Urinary bladder (tissue), 4 donors: ENCODE results near the gene R3HCC1L. TPM values are rescaled to one million over a fixed set of nuclear protein-coding genes. Genes with fewer than 3 reads are reported as not detected.

Experiments used
- DNase-seq: peaks from one replicate; pipeline ENCODE4 v3.0.0-alpha.2; 2015; ENCODE audit errors: extremely low spot score
- H3K27ac ChIP-seq: one replicate; pipeline ENCODE4 v1.5.1; 2013; ENCODE audit warnings: low read depth, mild to moderate bottlenecking, moderate library complexity
- H3K36me3 ChIP-seq: one replicate; pipeline ENCODE4 v1.6.1; 2013; ENCODE audit warnings: mild to moderate bottlenecking, moderate library complexity; ENCODE audit not compliant: insufficient read depth
- H3K4me1 ChIP-seq: one replicate; pipeline ENCODE4 v1.6.1; 2013; ENCODE audit warnings: mild to moderate bottlenecking, moderate library complexity; ENCODE audit not compliant: insufficient read depth
- H3K4me3 ChIP-seq: one replicate; pipeline ENCODE4 v1.5.1; 2013; ENCODE audit warnings: low read depth, low read length
- WGBS: extraction: QIAGEN DNeasy Blood & Tissue Kit; methylation state at CpG from one replicate; pipeline ENCODE4 v1.1.7; 2013; 5-methylcytosine and 5-hydroxymethylcytosine counted together
- polyA plus RNA-seq: library from polyadenylated mRNA; stranded (reverse); fragments of 200-250 nt; gene quantifications from one replicate; pipeline ENCODE4 v1.2.3, GENCODE V29; 2013
- total RNA-seq: library from RNA; depleted of rRNA; stranded (reverse); fragments of >200 nt; gene quantifications from one replicate; pipeline ENCODE4 v1.2.3, GENCODE V29; 2014
- donor health status: healthy with polysubstance abuse.
- donor health status: healthy.

The R3HCC1L gene
- total and polyA plus RNA-seq, 2 donors = 9.5 to 24.0 TPM

- Histone ChIP-seq H3K36me3 (no peaks in the 10 kb centered on the region), H3K4me1 (no peaks in the 10 kb centered on the region), H3K4me3 (no peak overlapping the region), H3K27ac (no peak overlapping the region)
- DNase-seq = no peak
- 96% methylated on average over 11 of the region's 11 CpGs for WGBS
Observed at GRCh38 chr10:98256692-98257091, 122.2 kb downstream of the R3HCC1L start.

GRCh38 chr10:98257198-98257597, 122.7 kb downstream of the R3HCC1L start:
- Histone ChIP-seq H3K4me1 (no peaks in the 10 kb centered on the region), H3K4me3 (no peak overlapping the region), H3K36me3 (no peaks in the 10 kb centered on the region), H3K27ac (no peak overlapping the region)
- 92% methylated on average over 12 of the region's 12 CpGs for WGBS
- no peak for DNase-seq

- Histone ChIP-seq H3K4me3 (no peak overlapping the region), H3K4me1 (no peaks in the 10 kb centered on the region), H3K36me3 (no peaks in the 10 kb centered on the region), H3K27ac (no peak overlapping the region)
- DNase-seq = no peak
- WGBS = 92% methylated on average over 16 of the region's 16 CpGs
Observed at GRCh38 chr10:98257961-98258360, 123.5 kb downstream of the R3HCC1L start.

GRCh38 chr10:98258683-98259454, 124.4 kb downstream of the R3HCC1L start:
- Histone ChIP-seq H3K27ac (no peak overlapping the region), H3K4me3 (no peak overlapping the region), H3K36me3 (no peaks in the 10 kb centered on the region), H3K4me1 (no peaks in the 10 kb centered on the region)
- no peak for DNase-seq
- 77% methylated on average over 13 of the region's 13 CpGs for WGBS

GRCh38 chr10:98259606-98260315, 125.3 kb downstream of the R3HCC1L start:
- 73% methylated on average over 14 of the region's 14 CpGs for WGBS
- H3K36me3 ChIP-seq = no peaks in the 10 kb centered on the region
- no peaks in the 10 kb centered on the region for H3K4me1 ChIP-seq
- DNase-seq = no peak
- no peak overlapping the region for H3K4me3 ChIP-seq
- no peak overlapping the region for H3K27ac ChIP-seq

- H3K36me3 ChIP-seq = no peaks in the 10 kb centered on the region
- no peak for DNase-seq
- no peak overlapping the region for H3K4me3 ChIP-seq
- no peak overlapping the region for H3K27ac ChIP-seq
- 45% methylated on average over 9 of the region's 9 CpGs for WGBS
- H3K4me1 ChIP-seq = no peaks in the 10 kb centered on the region
Observed at GRCh38 chr10:98260350-98260749, 125.9 kb downstream of the R3HCC1L start.

- 90% methylated on average over 14 of the region's 14 CpGs for WGBS
- H3K4me3 ChIP-seq = no peak overlapping the region
- H3K36me3 ChIP-seq = no peaks in the 10 kb centered on the region
- H3K27ac ChIP-seq = no peak overlapping the region
- DNase-seq = no peak
- no peaks in the 10 kb centered on the region for H3K4me1 ChIP-seq
Observed at GRCh38 chr10:98260752-98261151, 126.3 kb downstream of the R3HCC1L start.

- Histone ChIP-seq H3K27ac (no peak overlapping the region), H3K4me1 (no peaks in the 10 kb centered on the region), H3K36me3 (no peaks in the 10 kb centered on the region), H3K4me3 (no peak overlapping the region)
- WGBS = 89% methylated on average over 15 of the region's 15 CpGs
- DNase-seq = no peak
Observed at GRCh38 chr10:98261436-98262277, 127.2 kb downstream of the R3HCC1L start.

- H3K4me1 ChIP-seq = no peaks in the 10 kb centered on the region
- H3K36me3 ChIP-seq = no peaks in the 10 kb centered on the region
- DNase-seq = no peak
- no peak overlapping the region for H3K4me3 ChIP-seq
- no peak overlapping the region for H3K27ac ChIP-seq
- 86% methylated on average over 7 of the region's 7 CpGs for WGBS
Observed at GRCh38 chr10:98262571-98262970, 128.1 kb downstream of the R3HCC1L start.

- H3K4me3 ChIP-seq = no peak overlapping the region
- no peak for DNase-seq
- no peaks in the 10 kb centered on the region for H3K4me1 ChIP-seq
- 97% methylated on average over 7 of the region's 7 CpGs for WGBS
- H3K36me3 ChIP-seq = no peaks in the 10 kb centered on the region
- H3K27ac ChIP-seq = no peak overlapping the region
Observed at GRCh38 chr10:98263088-98263487, 128.6 kb downstream of the R3HCC1L start.

GRCh38 chr10:98264378-98265065, 130.1 kb downstream of the R3HCC1L start:
- H3K27ac ChIP-seq = no peak overlapping the region
- H3K4me3 ChIP-seq = no peak overlapping the region
- no peaks in the 10 kb centered on the region for H3K4me1 ChIP-seq
- no peaks in the 10 kb centered on the region for H3K36me3 ChIP-seq
- WGBS = 84% methylated on average over 12 of the region's 12 CpGs
- DNase-seq = no peak

GRCh38 chr10:98265403-98266378, 131.2 kb downstream of the R3HCC1L start:
- DNase-seq = no peak
- H3K4me3 ChIP-seq = no peak overlapping the region
- no peaks in the 10 kb centered on the region for H3K4me1 ChIP-seq
- H3K27ac ChIP-seq = no peak overlapping the region
- H3K36me3 ChIP-seq = no peaks in the 10 kb centered on the region
- WGBS = 76% methylated on average over 17 of the region's 17 CpGs
